ENCODE results near the gene OR4X1. TPM values are rescaled to one million over a fixed set of nuclear protein-coding genes. Genes with fewer than 3 reads are reported as not detected.
"Not testable (repeated sequence)": the region's sequence is repeated elsewhere in the genome, so short reads cannot be mapped to it uniquely, and the experiment has no call there.

Gene OR4X1, protein sequence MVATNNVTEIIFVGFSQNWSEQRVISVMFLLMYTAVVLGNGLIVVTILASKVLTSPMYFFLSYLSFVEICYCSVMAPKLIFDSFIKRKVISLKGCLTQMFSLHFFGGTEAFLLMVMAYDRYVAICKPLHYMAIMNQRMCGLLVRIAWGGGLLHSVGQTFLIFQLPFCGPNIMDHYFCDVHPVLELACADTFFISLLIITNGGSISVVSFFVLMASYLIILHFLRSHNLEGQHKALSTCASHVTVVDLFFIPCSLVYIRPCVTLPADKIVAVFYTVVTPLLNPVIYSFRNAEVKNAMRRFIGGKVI
- total RNA-seq, result not detected
- polyA plus RNA-seq, result not detected
- long read RNA-seq, donor 1, result 0 reads
- long read RNA-seq, donor 2, result 0 reads
- long read RNA-seq, donor 3, result 0 reads
- long read RNA-seq, donor 4, result 0 reads
- long read RNA-seq, donor 5, result 0 reads
- long read RNA-seq, donor 6, result 0 reads
- long read RNA-seq, donor 7, result 0 reads
- long read RNA-seq, donor 8, result 0 reads
- long read RNA-seq, donor 9, result 0 reads
- long read RNA-seq, donor 10, result 0 reads

DNA sequence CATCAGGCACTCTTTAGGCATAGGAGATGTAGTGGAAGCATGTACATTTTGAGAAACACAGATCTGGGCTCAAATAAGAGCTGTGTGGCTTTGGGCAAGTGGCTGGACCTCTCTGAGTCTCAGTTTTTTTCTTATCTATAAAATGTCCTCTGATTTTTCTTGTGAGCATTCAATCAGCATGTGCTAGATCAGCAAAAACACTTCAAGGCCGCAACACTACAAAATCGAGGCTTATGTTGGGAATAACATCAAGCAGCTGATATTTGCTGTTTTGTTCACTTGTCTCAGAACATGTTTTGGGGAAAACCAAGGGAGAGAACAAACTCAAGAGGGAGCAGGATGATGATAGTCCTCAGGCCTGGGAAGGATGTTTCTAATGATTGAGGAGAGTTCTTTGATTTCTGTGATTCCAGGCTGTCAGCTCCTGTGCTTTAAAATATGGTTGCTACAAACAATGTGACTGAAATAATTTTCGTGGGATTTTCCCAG, at the start of gene OR4X1:
Gene OR4X1 (plus strand): TSS at position 439 of the 489 bp plus-strand sequence. CDS start 0 bp downstream, at position 439.
- no peaks in the 10 kb centered on the region for H3K4me1 ChIP-seq (replicated peaks in 1 of 2)
- TF ChIP-seq, protein P1, sequence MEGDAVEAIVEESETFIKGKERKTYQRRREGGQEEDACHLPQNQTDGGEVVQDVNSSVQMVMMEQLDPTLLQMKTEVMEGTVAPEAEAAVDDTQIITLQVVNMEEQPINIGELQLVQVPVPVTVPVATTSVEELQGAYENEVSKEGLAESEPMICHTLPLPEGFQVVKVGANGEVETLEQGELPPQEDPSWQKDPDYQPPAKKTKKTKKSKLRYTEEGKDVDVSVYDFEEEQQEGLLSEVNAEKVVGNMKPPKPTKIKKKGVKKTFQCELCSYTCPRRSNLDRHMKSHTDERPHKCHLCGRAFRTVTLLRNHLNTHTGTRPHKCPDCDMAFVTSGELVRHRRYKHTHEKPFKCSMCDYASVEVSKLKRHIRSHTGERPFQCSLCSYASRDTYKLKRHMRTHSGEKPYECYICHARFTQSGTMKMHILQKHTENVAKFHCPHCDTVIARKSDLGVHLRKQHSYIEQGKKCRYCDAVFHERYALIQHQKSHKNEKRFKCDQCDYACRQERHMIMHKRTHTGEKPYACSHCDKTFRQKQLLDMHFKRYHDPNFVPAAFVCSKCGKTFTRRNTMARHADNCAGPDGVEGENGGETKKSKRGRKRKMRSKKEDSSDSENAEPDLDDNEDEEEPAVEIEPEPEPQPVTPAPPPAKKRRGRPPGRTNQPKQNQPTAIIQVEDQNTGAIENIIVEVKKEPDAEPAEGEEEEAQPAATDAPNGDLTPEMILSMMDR (IDR thresholded peaks at IDR 0.05), result no peak
- no peak for TF ChIP-seq POLR2A (IDR thresholded peaks at IDR 0.05)
- DNase-seq, result no peak
- no peaks in the 10 kb centered on the region for H3K27me3 ChIP-seq
- H3K27ac ChIP-seq, result no peak within 1 kb of the TSS
- 20 to 34% (median 29%) methylated on average over 3 of the region's 3 CpGs for WGBS, 4 donors
- no peaks in the 10 kb centered on the region for H3K36me3 ChIP-seq (replicated peaks in 1 of 2)
- no peaks in the 10 kb centered on the region for H3K9me3 ChIP-seq (replicated peaks in 1 of 3)
- intact Hi-C loops (cut with DNase I), result no loop called here
- no peak within 1 kb of the TSS for H3K4me3 ChIP-seq

DNA sequence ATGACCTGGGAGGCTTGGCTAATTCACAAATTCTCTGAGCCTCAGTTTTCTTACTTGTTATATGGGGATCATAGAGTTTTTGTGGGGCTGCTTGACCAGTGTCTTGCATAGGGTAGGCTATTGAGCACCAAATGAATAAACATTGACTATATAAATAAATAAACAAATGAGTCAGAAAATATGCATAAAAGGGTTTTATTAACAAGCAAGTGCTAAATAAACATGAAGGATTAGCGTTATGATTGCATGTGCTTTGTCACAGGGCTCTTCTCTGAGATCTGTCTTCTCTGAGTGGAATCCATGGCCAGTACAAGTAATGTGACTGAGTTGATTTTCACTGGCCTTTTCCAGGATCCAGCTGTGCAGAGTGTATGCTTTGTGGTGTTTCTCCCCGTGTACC, 47.2 kb upstream of the OR4X1 start, which contains the start of gene OR4B1:
Gene OR4B1 (plus strand): TSS at position 301 of the 400 bp plus-strand sequence. CDS start 0 bp downstream, at position 301.
- intact Hi-C loops (cut with DNase I), result no loop called here
- TF ChIP-seq, protein P1 (IDR thresholded peaks at IDR 0.05), result no peak
- no peak for TF ChIP-seq POLR2A (IDR thresholded peaks at IDR 0.05)
- Histone ChIP-seq H3K27me3 (no peaks in the 10 kb centered on the region), H3K4me3 (no peak within 1 kb of the TSS), H3K36me3 (replicated peaks in 1 of 2) (no peaks in the 10 kb centered on the region), H3K9me3 (replicated peaks in 1 of 3) (no peaks in the 10 kb centered on the region), H3K4me1 (replicated peaks in 1 of 2) (no peaks in the 10 kb centered on the region), H3K27ac (no peak within 1 kb of the TSS)
- 45 to 63% (median 53%) methylated on average over 2 of the region's 2 CpGs for WGBS, 4 donors
- DNase-seq, result no peak

DNA sequence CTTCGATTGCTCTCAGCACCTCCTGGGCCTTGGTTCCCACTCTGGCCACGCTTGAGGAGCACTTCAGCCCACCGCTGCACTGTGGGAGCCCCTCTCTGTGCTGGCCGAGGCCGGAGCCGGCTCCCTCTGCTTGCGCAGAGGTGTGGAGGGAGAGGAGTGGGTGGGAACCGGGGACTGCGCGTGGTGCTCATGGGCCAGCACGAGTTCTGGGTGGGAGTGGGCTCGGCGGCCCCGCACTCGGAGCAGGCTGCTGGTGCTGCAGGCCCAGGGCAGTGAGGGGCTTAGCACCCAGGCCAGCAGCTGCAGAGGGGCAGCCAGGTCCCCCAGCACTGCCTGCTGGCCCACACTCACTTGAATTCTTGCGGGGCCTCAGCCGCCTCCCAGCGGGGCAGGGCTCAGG, 34.9 kb upstream of the OR4X1 start:
- H3K9me3 ChIP-seq (replicated peaks in 1 of 3), result no peaks in the 10 kb centered on the region
- 80 to 88% (median 83%) methylated on average over 6 to 18 of the region's 18 CpGs for WGBS, 4 donors
- no peaks in the 10 kb centered on the region for H3K27me3 ChIP-seq
- H3K27ac ChIP-seq, result no peak overlapping the region
- intact Hi-C loops (cut with DNase I), result no loop called here
- no peaks in the 10 kb centered on the region for H3K36me3 ChIP-seq (replicated peaks in 1 of 2)
- H3K4me3 ChIP-seq, result no peak overlapping the region
- TF ChIP-seq POLR2A (IDR thresholded peaks at IDR 0.05), result no peak
- TF ChIP-seq, protein P1 (IDR thresholded peaks at IDR 0.05), result no peak
- no peak for DNase-seq
- no peaks in the 10 kb centered on the region for H3K4me1 ChIP-seq (replicated peaks in 1 of 2)

DNA sequence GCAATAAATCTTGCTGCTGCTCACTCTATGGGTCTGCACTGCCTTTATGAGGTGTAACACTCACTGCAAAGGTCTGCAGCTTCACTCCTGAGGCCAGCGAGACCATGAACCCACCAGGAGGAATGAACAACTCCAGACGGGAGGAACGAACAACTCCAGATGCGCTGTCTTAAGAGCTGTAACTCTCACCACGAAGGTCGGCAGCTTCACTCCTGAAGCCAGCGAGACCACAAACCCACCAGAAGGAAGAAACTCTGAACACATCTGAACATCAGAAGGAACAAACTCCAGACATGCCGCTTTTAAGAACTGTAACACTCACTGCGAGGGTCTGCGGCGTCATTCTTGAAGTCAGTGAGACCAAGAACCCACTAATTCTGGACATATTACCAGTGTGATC, 33.6 kb upstream of the OR4X1 start:
- WGBS, 4 donors, result 70 to 82% (median 77%) methylated on average over 11 of the region's 11 CpGs
- intact Hi-C loops (cut with DNase I); H3K4me1 ChIP-seq (replicated peaks in 1 of 2); H3K4me3 ChIP-seq; H3K36me3 ChIP-seq (replicated peaks in 1 of 2); H3K27ac ChIP-seq; H3K9me3 ChIP-seq (replicated peaks in 1 of 3); DNase-seq; H3K27me3 ChIP-seq: not testable (repeated sequence)
